ENCODE results near the gene GABRD.

- no peak for TF ChIP-seq POLR2A (IDR thresholded peaks at IDR 0.05; ENCODE audit: low read depth, low read length)
- TF ChIP-seq, protein P1, sequence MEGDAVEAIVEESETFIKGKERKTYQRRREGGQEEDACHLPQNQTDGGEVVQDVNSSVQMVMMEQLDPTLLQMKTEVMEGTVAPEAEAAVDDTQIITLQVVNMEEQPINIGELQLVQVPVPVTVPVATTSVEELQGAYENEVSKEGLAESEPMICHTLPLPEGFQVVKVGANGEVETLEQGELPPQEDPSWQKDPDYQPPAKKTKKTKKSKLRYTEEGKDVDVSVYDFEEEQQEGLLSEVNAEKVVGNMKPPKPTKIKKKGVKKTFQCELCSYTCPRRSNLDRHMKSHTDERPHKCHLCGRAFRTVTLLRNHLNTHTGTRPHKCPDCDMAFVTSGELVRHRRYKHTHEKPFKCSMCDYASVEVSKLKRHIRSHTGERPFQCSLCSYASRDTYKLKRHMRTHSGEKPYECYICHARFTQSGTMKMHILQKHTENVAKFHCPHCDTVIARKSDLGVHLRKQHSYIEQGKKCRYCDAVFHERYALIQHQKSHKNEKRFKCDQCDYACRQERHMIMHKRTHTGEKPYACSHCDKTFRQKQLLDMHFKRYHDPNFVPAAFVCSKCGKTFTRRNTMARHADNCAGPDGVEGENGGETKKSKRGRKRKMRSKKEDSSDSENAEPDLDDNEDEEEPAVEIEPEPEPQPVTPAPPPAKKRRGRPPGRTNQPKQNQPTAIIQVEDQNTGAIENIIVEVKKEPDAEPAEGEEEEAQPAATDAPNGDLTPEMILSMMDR (IDR thresholded peaks at IDR 0.05; ENCODE audit: extremely low read depth in 1 of 2, insufficient read depth in 1 of 2, low read depth in 1 of 2, low read length in 2 of 2): no peak
- no peak for TF ChIP-seq MYC (IDR thresholded peaks at IDR 0.05; ENCODE audit: low read depth, low read length)
- no peak for TF ChIP-seq EZH2 (IDR thresholded peaks at IDR 0.05; ENCODE audit: borderline replicate concordance, low read depth, low read length, severe bottlenecking)
These were observed 24.6 kb upstream of the GABRD start for GRCh38 chr1:1994536-1994935.

Measured in endothelial cell of umbilical vein (primary cell).